Smooth muscle cell (in vitro differentiated cells): ENCODE data around the gene LTBP2. TPM values are rescaled to one million over a fixed set of nuclear protein-coding genes. Genes with fewer than 3 reads are reported as not detected.

Experiments used
- DNase-seq: peaks from one replicate; lab custom pipeline; 2025; ENCODE audit not compliant: unreplicated experiment; lab: John Stamatoyannopoulos, UW
- H2AFZ ChIP-seq: fragments of 200-600 bp; sonication (generic); 2 replicates; pipeline ENCODE4 v1.6.0; 2016; ENCODE audit warnings: antibody characterized with exemption, low read depth, mild to moderate bottlenecking
- H3F3A ChIP-seq: fragments of 200-600 bp; sonication (generic); 2 replicates; pipeline ENCODE4 v1.6.0; 2017; ENCODE audit warnings: antibody characterized with exemption, low read depth
- H3K27ac ChIP-seq: fragments of 200-600 bp; sonication (generic); 2 replicates; pipeline ENCODE4 v1.5.1; 2016; ENCODE audit warnings: low read depth, mild to moderate bottlenecking
- H3K27me3 ChIP-seq: fragments of 200-600 bp; sonication (generic); 2 replicates; pipeline ENCODE4 v1.6.1; 2016; ENCODE audit warnings: low read depth, mild to moderate bottlenecking
- H3K36me3 ChIP-seq: fragments of 200-600 bp; sonication (generic); 2 replicates; pipeline ENCODE4 v1.5.1; 2016; ENCODE audit warnings: low read depth
- H3K4me1 ChIP-seq: fragments of 200-600 bp; sonication (generic); 2 replicates; pipeline ENCODE4 v1.5.1; 2016; ENCODE audit warnings: low read depth
- H3K4me2 ChIP-seq: fragments of 200-600 bp; sonication (generic); 2 replicates; pipeline ENCODE4 v1.6.0; 2016; ENCODE audit warnings: mild to moderate bottlenecking
- H3K4me3 ChIP-seq: fragments of 200-600 bp; sonication (generic); 2 replicates; pipeline ENCODE4 v1.5.1; 2016; ENCODE audit warnings: mild to moderate bottlenecking
- H3K79me2 ChIP-seq: fragments of 200-600 bp; sonication (generic); 2 replicates; pipeline ENCODE4 v1.6.0; 2016; ENCODE audit warnings: low read depth, mild to moderate bottlenecking
- H3K9ac ChIP-seq: fragments of 200-600 bp; sonication (generic); 2 replicates; pipeline ENCODE4 v1.6.0; 2016; ENCODE audit warnings: low read depth
- H3K9me3 ChIP-seq: fragments of 200-600 bp; sonication (generic); replicated peaks from 2 replicates; pipeline ENCODE4 v1.5.1; 2016; ENCODE audit warnings: low read depth
- H4K20me1 ChIP-seq: fragments of 200-600 bp; sonication (generic); 2 replicates; pipeline ENCODE4 v1.6.0; 2016; ENCODE audit warnings: low read depth
- CTCF ChIP-seq: fragments of 200-600 bp; sonication (generic); IDR thresholded peaks from 2 replicates; pipeline ENCODE4 v1.5.1; 2017; ENCODE audit warnings: borderline replicate concordance, mild to moderate bottlenecking, antibody characterized with exemption; ENCODE audit not compliant: insufficient read depth, poor library complexity, severe bottlenecking
- WGBS: methylation state at CpG from one replicate; pipeline ENCODE4 v1.1.7; 2016; ENCODE audit warnings: low lambda C conversion rate; 5-methylcytosine and 5-hydroxymethylcytosine counted together
- polyA plus RNA-seq: library from polyadenylated mRNA; unstranded; fragments of >200 nt; fragmentation: Nextera tagmentation; extraction: Ambion mirVana; gene quantifications from 2 replicates; pipeline ENCODE4 v1.2.1, GENCODE V29; 2016
- total RNA-seq: library from RNA; depleted of rRNA; stranded (reverse); fragments of >200 nt; gene quantifications from 2 replicates; pipeline ENCODE4 v1.2.3, GENCODE V29; 2014

Gene LTBP2
- total and polyA plus RNA-seq, 2 experiments from 2014 or later, result 90.1 to 108 TPM

GRCh38 chr14:74601982-74602381, 10.1 kb downstream of the LTBP2 start:
- no peak for TF ChIP-seq CTCF
- WGBS, result 63% methylated on average over 11 of the region's 11 CpGs
- Histone ChIP-seq H3K4me2 (no peak overlapping the region), H3K9ac (no peak overlapping the region), H3K27me3 (no peaks in the 10 kb centered on the region), H3F3A (peaks cover 8% of the 10 kb centered on the region), H3K79me2 (peaks cover 55% of the 10 kb centered on the region), H3K36me3 (no peaks in the 10 kb centered on the region), H3K9me3 (no peaks in the 10 kb centered on the region), H4K20me1 (peaks cover 23% of the 10 kb centered on the region), H2AFZ (no peak overlapping the region), H3K27ac (no peak overlapping the region), H3K4me1 (no peaks in the 10 kb centered on the region), H3K4me3 (no peak overlapping the region)
- DNase-seq, result no peak

GRCh38 chr14:74599946-74600345, 12.1 kb downstream of the LTBP2 start:
- Histone ChIP-seq H3K36me3 (no peaks in the 10 kb centered on the region), H4K20me1 (peaks cover 10% of the 10 kb centered on the region), H3F3A (peaks cover 8% of the 10 kb centered on the region), H3K27me3 (no peaks in the 10 kb centered on the region), H3K4me1 (no peaks in the 10 kb centered on the region), H2AFZ (no peak overlapping the region), H3K79me2 (peaks cover 44% of the 10 kb centered on the region), H3K4me2 (peak overlapping the region; percentile 36), H3K9me3 (no peaks in the 10 kb centered on the region), H3K9ac (no peak overlapping the region), H3K4me3 (no peak overlapping the region), H3K27ac (peak overlapping the region; percentile 12)
- TF ChIP-seq CTCF, result no peak
- 93% methylated on average over 7 of the region's 8 CpGs for WGBS
- DNase-seq, result no peak

GRCh38 chr14:74599321-74599761, 12.7 kb downstream of the LTBP2 start:
- H3F3A ChIP-seq, result peaks cover 8% of the 10 kb centered on the region
- no peak for DNase-seq
- H3K27ac ChIP-seq, result peak overlapping the region; percentile 12
- no peaks in the 10 kb centered on the region for H3K36me3 ChIP-seq
- no peaks in the 10 kb centered on the region for H3K27me3 ChIP-seq
- no peak for TF ChIP-seq CTCF
- no peak overlapping the region for H3K9ac ChIP-seq
- WGBS, result 68% methylated on average over 7 of the region's 9 CpGs
- no peaks in the 10 kb centered on the region for H3K9me3 ChIP-seq
- H3K4me3 ChIP-seq, result no peak overlapping the region
- peaks cover 40% of the 10 kb centered on the region for H3K79me2 ChIP-seq
- H3K4me1 ChIP-seq, result no peaks in the 10 kb centered on the region
- peak overlapping the region; percentile 36 for H3K4me2 ChIP-seq
- peaks cover 10% of the 10 kb centered on the region for H4K20me1 ChIP-seq
- H2AFZ ChIP-seq, result no peak overlapping the region

DNA sequence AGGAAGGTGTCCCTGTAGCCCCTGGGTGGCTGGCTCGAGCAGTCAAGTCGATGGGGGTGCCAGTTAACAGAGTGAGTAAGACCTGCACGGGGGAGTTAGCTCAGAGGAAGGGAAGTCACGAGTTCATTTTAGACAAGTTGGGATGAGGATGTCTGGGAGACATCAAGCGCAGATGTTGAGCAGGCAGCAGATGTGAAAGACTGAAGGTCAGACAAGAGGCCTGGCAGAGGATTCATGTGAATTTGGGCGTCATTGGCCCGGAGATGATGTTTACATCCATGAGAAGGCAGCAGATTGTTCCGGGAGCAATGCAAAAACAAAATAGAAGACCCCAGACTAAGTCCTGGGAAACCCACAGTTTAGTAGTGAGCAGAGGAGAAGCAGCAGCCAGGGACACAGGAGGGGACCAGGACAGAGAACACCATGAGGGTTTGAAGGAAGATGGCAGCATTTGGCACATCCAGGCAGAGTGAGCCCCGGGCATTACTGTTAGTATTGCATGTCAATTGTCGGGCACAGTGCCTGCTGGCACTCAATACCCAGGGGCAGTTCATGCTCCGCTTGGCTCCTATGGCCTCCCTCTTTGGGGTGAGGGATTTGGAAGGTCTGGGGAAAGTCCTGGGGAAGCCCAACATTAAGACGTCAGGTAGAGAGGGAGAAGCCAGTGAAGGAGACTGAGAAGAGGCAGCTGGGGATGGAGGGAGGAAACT, 15.1 kb downstream of the LTBP2 start:
- 62% methylated on average over 12 of the region's 12 CpGs for WGBS
- Histone ChIP-seq H3K79me2 (peaks cover 33% of the 10 kb centered on the region), H3K27ac (peak overlapping the region; percentile 11), H3K36me3 (no peaks in the 10 kb centered on the region), H3K4me1 (no peaks in the 10 kb centered on the region), H3K27me3 (no peaks in the 10 kb centered on the region), H3F3A (peaks cover 8% of the 10 kb centered on the region), H3K9ac (no peak overlapping the region), H2AFZ (no peak overlapping the region), H3K4me3 (no peak overlapping the region), H4K20me1 (peaks cover 7% of the 10 kb centered on the region), H3K4me2 (no peak overlapping the region), H3K9me3 (no peaks in the 10 kb centered on the region)
- DNase-seq, result no peak
- TF ChIP-seq CTCF, result no peak
